ENCODE data around the gene CSNK1D.

DNA sequence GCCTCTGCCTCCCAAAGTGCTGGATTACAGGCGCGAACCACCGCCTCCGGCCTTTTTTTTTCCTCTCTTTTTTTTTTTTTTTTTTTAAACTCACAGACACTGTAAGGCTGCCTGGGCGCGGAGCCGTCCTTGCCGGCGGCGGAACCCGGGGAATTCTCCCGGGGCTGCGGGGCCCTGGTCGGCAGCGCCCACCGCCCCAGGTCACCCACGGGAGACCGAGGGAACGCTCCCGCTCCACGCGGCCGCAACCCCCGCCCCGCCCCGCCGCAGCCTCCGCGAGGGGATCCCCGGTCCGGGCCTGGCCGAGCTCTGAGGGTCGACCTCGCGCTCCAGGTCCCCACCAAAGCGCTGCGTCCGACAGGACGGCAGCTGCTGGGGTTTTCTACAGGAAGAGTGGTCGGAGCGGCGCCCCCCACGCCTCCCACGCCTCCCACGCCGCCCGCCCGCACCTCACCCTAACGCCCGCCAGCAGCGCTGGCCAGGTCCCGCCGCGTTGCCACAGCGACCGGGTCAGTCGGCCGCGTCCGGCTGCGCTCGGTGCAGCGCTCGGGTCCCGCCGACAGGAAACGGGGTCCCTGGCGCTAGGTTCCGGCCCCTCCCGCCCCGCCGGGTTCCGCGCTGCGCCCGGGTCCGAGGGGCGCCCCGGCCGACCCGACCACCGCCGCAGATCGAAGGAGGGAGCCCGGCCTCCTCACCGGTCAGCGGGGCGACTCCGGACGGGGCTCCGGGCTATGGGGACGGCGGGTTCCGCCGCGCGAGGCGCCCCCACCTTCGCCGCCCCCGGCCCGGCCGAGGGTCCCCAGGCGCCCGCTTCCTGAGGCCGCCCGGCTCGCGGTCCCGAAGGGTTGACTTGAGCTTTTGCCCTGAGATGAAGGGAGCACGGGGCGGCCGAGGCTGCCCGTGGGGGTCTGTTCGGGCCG, 60.9 kb downstream of the CSNK1D start, which contains the start of gene CCDC57:
- no peak for TF ChIP-seq CTCF (IDR thresholded peaks at IDR 0.05; ENCODE audit: borderline replicate concordance, extremely low read depth, low read length, poor library complexity, severe bottlenecking)
- TF ChIP-seq EZH2 (IDR thresholded peaks at IDR 0.05; ENCODE audit: borderline replicate concordance, low read depth, low read length, severe bottlenecking) = no peak
